Astrocyte of the spinal cord (primary cell): ENCODE measurements around the gene HTR6.

Source experiments
- DNase-seq: peaks from one replicate; pipeline ENCODE4 v3.0.0; 2011; ENCODE audit warnings: low read depth, low spot score
- H3K4me3 ChIP-seq: 2 replicates; pipeline ENCODE4 v1.5.1; 2011; ENCODE audit warnings: low read depth, mild to moderate bottlenecking, low read length, moderate library complexity
- CTCF ChIP-seq: IDR thresholded peaks from 2 replicates; pipeline ENCODE4 v1.5.1; 2012; ENCODE audit warnings: low read depth, mild to moderate bottlenecking, low read length, inconsistent platforms
- in situ Hi-C: cut with HindIII; loops from 2 replicates; pipeline ENCODE4 v1.10.0; 2017; ENCODE audit warnings: low sequenced_read_pairs

The HTR6 gene

DNA sequence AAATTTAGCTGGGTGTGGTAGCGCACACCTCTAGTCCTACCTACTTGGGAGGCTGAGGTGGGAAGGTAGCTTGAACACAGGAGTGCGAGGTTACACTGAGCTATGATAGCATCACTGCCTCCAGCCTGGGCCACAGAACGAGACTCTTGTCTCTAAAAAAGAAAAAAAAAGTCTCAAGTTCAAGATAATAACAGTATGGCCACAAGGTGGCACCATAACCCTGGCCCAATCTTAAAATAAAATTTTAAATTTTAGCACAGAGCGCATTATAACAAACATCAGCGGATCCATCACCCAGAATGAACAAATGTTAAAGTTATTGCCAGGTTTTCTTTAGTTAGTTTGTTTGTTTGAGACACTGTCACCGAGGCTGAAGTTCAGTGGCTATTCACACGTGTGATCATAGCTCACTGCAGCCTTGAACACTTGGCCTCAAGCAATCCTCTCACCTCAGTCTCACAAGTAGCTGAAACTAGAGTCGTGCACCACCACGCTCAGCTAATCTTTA lies 2.9 kb upstream of the HTR6 start:
- no peak overlapping the region for H3K4me3 ChIP-seq
- in situ Hi-C loops: no loop called here
- DNase-seq: peak; percentile 66
- TF ChIP-seq CTCF: peak; percentile 63

DNA sequence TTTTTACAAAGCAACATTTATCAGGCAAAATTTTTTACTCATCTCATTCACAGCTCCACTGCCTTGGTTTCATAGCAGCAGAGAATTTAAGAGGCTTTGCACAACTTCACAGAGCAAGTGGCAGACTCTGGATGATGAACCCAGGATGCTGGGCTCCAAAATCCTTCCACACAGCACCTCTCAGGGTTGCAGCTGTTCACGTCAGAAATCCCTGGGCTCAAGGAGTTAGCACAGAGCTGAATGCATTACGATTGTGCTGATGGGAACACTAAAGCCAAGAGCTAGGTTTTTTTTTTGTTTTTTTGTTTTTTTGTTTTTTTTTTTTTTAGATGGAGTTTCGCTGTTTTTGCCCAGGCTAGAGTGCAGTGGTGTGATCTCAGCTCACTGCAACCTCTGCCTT lies 2.4 kb upstream of the HTR6 start:
- no peak overlapping the region for H3K4me3 ChIP-seq
- DNase-seq: no peak
- no peak for TF ChIP-seq CTCF
- in situ Hi-C loops: no loop called here

GRCh38 chr1:19665186-19665495 lies 466 bp downstream of the HTR6 start:
- no peak for TF ChIP-seq CTCF
- H3K4me3 ChIP-seq: no peak overlapping the region
- DNase-seq: no peak
- in situ Hi-C loops: no loop called here

- H3K4me3 ChIP-seq: no peak overlapping the region
- TF ChIP-seq CTCF: no peak
- in situ Hi-C loops: no loop called here
- DNase-seq: no peak
Observed at GRCh38 chr1:19665496-19666465, 1.1 kb downstream of the HTR6 start.

DNA sequence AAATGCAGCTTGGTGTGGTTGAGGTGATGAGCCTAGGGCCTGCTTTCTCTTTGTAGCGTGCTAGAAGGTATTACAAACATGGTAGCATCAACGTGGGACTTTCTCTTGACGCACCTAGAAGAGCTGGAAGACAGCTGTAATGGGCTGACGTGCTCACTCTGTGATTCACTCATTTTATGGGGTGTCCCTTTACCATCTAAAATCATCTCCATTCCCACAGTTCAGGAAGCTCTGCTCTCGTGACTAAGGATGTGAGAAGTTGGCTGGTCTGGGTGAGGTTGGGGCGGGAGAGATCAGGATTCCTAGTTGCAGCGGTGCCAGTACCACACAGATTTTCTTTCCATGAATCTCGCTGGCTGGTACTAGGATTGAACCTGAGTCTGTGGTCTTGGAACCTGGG lies 4.2 kb downstream of the HTR6 start:
- no peak overlapping the region for H3K4me3 ChIP-seq
- DNase-seq: no peak
- in situ Hi-C loops: no loop called here
- no peak for TF ChIP-seq CTCF

DNA sequence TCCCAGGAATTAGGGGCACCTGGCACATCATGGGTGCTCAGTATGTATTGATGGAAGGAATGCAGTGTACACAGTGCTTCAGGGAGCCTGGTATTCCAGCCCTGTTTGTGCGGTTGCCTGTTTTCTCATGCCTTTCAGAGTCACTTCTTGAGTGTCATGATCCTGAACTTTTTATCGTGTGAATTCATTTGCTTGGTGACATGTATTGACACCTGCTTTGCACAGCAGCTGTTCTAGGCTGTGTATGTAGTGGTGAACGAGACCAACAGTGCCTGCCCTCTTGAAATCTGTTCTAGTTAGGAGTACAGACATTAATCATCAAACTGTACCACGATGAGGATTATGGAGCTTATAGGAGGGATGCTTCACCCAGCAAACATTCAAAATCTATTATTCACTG lies 6.1 kb downstream of the HTR6 start:
- no peak overlapping the region for H3K4me3 ChIP-seq
- no peak for DNase-seq
- in situ Hi-C loops: no loop called here
- TF ChIP-seq CTCF: no peak
